HG02938 (cell line): ENCODE measurements around the gene C9orf152.
"Not testable (repeated sequence)": the region's sequence is repeated elsewhere in the genome, so short reads cannot be mapped to it uniquely, and the experiment has no call there.

Experiments used
- ATAC-seq: cut with Tn5 transposase; IDR thresholded peaks from one replicate; pipeline ENCODE4 v1.9.1; 2021; ENCODE audit warnings: mild to moderate bottlenecking, moderate library complexity; ENCODE audit not compliant: unreplicated experiment

C9orf152 gene

DNA sequence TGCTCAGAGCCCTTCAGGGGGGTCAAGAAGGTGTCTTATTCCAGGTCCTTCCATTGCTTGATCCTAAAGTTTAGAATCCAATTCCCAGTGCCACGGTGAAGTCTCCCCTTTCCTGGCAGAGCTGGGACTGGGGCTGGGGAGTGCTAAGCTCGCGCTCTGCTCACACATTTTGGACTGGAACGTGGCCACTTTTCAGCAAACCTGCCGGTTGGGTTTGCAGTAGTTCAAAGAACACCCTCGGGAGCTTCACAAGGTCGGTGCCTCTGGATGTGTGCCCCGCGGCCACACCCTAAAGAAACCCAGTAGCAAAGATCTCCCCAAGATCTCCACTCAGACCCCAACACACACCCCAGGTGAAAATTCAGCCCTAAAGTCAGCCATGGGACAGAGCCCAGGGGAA lies at the start of gene C9orf152:
TSS of gene C9orf152 (minus strand) at position 129 of the 400 bp plus-strand sequence. CDS start 580 bp downstream, outside the sequence.
- ATAC-seq = no peak

- ATAC-seq = peak; percentile 1
Observed at GRCh38 chr9:110257097-110257841, 49.3 kb upstream of the C9orf152 start.

GRCh38 chr9:110256380-110257096 lies 48.6 kb upstream of the C9orf152 start, which contains the start of gene TXN:
TXN (minus strand) TSS chr9:110256507; CDS start chr9:110256435, 72 bp downstream.
- peak; percentile 55 for ATAC-seq

GRCh38 chr9:110255463-110256379 lies 47.8 kb upstream of the C9orf152 start:
- ATAC-seq = peak; percentile 26

DNA sequence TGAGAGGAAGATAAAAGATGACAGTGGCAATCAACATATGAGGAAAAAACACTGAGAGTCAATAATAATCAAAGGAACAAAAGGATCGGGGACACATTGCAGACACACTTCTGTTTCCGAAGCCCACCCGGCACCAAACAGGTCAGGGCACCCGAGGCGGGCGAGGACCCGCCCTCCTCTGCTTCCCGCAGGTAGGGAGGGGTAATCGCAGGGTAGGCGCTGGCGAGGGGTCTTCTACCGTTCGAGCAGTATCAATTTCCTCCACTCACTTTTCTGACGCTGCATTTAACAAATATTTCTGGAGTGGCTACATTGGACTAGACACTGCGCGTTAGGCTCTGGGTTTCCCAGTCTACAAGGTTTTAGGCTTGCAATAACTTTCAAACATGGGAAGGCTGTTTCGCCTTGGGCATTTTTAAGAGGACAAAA lies 47.1 kb upstream of the C9orf152 start:
- no peak for ATAC-seq

- no peak for ATAC-seq
Observed at GRCh38 chr9:110254500-110254899, 46.5 kb upstream of the C9orf152 start.

DNA sequence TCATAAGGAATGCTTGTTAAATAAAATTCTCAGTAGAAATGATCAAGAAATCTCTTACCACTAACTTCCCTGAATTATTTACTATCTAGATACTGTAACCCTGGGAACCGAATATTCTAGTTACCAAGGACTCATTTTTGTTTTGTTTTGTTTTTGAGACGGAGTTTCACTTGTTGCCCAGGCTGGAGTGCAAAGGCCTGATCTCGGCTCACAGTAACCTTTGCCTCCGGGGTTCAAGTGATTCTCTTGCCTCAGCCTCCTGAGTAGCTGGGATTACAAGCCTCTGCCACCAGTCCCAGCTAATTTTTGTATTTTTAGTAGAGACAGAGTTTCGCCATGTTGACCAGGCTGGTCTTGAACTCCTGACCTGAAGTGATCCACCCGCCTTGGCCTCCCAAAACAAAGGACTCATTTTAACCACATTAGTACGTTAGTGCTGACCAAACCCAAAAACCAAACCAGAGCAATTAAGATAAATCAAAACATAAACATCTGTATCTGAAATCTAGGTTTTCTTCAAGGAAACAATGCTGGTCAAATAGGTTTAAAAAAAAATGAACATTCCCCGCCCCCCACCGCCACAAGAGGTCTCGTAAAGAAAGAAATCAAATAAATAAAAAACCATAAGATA lies 44.7 kb upstream of the C9orf152 start:
- no peak for ATAC-seq

DNA sequence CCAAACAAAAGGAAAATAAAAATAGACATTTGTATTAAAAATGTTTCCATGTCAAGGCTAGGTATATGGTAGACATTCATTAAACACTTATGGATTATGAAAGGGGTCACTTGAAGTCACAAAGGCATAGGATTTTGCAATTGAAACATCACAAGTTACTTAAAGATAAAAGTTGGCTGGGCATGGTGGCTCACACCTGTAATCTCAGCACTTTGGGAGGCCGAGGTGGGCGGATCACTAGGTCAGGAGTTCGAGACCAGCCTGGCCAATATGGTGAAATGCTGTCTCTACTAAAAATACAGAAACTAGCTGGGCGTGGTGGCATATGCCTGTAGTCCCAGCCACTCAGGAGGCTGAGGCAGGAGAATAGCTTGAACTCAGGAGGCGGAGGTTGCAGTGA lies 43.8 kb upstream of the C9orf152 start:
- ATAC-seq = not testable (repeated sequence)

DNA sequence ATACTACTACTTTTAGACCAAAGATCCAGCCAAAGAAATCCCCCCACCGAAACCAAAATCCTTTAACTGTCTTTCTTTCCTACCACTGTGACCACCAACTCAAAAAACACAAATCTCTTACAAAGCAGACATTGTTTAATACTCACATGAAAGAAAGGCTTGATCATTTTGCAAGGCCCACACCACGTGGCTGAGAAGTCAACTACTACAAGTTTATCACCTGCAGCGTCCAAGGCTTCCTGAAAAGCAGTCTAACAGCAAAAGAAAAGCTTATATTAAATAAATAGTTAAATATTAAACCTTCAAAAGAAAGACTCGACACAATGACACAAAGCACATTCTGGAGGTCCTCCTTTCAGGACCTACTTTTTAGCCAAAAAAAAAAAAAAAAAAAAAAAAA lies 43.3 kb upstream of the C9orf152 start:
- no peak for ATAC-seq

- no peak for ATAC-seq
Observed at GRCh38 chr9:110249603-110250002, 41.6 kb upstream of the C9orf152 start.

DNA sequence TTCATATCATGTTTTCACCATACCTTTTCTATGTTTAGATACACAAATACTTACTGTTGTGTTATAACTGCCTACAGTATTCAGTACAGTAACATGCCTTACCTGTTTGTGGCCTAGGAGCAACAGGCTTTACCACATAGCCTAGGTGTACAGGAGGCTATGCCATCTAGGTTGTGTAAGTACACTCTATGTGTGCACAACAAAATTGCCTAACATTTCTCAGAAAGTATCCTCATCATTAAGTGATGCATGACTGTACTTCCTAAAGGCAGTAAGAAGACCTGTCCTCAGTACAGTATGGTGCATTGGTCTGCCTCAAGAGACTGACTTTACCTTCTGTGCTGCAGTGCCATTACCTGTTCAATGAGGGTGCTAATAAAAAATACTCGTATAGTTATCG lies 40.4 kb upstream of the C9orf152 start:
- no peak for ATAC-seq

- ATAC-seq = no peak
Observed at GRCh38 chr9:110246214-110246613, 38.3 kb upstream of the C9orf152 start.

DNA sequence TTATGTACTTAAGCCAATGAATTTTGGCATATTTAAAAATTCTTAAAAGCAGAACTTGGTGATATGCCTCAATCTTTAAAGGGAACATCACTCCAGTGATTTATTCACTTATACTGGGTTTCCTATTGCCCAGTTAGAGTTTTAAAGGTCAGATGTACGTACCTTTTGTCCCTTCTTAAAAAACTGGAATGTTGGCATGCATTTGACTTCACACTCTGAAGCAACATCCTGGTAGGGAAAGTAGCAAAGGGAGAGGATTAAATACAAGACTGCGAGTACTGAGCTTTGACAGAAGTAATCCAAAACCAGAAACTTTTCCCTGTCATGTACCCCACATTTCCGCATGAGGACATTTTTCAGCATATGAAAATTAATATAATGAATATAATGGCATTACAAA lies 36.7 kb upstream of the C9orf152 start:
- ATAC-seq = no peak

DNA sequence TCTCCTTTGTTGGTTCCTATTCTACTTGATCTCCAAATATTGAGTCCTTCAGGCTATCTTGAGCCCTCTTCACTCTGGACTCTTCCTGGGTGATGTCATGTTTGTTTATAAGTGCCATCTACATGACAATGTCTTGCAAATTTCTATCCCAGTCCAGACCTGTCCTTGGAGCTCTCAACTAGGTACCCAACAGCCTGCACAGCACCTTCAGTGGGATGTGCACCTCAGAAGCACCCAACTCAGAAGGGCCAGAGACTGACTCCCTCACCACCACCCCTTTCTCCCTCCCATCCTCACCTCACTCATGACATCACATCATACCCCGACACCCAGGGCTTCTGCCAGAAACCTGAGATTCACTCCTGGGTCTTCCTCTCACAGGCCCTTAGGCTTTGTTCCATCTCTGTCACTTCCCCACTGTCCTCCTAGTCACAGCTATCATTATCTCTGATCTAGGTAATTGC lies 33.9 kb upstream of the C9orf152 start:
- ATAC-seq = no peak

DNA sequence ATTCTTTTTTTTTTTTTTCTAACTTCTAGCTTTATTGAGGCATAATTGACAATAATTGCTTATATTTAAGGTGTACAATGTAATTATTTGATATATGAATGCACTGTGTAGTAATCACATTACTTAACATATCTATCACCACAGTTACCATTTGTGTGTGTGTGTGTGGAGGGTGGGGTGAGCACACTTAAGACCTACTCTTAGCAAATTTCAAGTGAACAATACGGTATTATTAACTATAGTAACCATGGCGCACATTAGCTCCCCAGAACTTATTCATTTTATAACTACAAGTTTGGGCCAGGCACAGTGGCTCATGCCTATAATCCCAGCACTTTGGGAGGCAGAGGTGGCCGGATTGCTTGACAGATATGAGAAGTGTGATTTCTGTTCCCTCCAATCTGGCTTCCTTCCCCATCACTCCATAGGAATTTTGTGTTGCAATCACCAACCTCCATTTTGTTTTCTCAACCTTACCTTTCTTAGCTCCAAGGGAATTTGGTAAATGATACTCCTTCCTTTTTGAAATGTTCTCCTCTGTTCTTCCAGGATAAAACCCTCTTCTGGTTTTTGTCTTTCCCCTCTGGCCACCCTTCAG lies 33.4 kb upstream of the C9orf152 start:
- no peak for ATAC-seq

DNA sequence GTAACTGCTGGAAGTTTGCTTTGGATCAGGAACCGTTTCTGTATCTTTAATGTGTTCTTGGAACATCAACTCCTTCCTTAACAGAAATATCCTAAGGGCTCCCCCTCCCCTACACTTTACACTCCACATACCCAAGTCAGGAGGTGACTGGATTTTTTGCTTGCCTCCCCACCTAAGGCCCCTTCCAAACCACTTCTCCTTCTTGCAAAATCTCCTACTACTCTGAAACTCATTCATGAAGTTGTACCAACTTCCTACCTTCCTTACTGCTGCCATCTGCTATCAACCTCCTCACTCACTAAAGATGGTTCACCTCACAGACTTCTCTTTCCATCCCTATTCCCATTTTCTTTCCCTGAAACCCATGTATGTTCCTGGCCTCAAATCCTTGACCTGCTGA lies 32.2 kb upstream of the C9orf152 start:
- no peak for ATAC-seq

- no peak for ATAC-seq
Observed at GRCh38 chr9:110228321-110228720, 20.4 kb upstream of the C9orf152 start.

DNA sequence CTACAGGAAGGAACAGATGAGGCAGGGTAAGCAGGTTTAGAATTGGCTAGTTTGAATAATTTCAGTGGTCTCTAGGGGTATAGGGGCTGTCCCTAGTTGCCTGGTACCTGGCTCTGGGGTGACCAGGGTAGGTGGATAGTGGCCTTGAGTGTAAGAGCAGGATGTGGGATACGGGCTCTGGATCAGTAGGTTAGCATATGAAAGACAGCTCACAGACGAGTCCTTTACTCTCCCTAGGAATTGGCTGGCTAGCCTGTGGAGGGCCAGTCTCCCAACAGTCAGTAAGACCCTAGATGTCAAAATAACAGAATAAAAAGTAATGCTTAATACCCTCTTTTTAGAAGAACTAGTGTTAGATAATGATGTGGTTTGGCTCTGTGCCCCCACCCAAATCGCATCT lies 16.6 kb upstream of the C9orf152 start:
- no peak for ATAC-seq

GRCh38 chr9:110220809-110221208 lies 12.8 kb upstream of the C9orf152 start:
- no peak for ATAC-seq

GRCh38 chr9:110217656-110218099 lies 9.7 kb upstream of the C9orf152 start:
- no peak for ATAC-seq
